Measurements from ENCODE around the gene ATP6V0A1.

ATP6V0A1 gene

GRCh38 chr17:42509409-42509808 lies 50.7 kb downstream of the ATP6V0A1 start:
- DNase-seq (ENCODE audit: extremely low read depth, low read depth), result no peak
- no peak for TF ChIP-seq CTCF (IDR thresholded peaks at IDR 0.05; ENCODE audit: low read depth, low read length)

GRCh38 chr17:42509841-42510240 lies 51.2 kb downstream of the ATP6V0A1 start:
- no peak for TF ChIP-seq CTCF (IDR thresholded peaks at IDR 0.05; ENCODE audit: low read depth, low read length)

GRCh38 chr17:42512246-42512645 lies 53.6 kb downstream of the ATP6V0A1 start:
- TF ChIP-seq CTCF (IDR thresholded peaks at IDR 0.05; ENCODE audit: low read depth, low read length), result no peak
- DNase-seq (ENCODE audit: extremely low read depth, low read depth), result no peak

More at GRCh38 chr17:42509841-42510240, 51.2 kb downstream of the ATP6V0A1 start:
- no peak for DNase-seq (ENCODE audit: extremely low read depth, low read depth)

GRCh38 chr17:42512733-42513251 lies 54.1 kb downstream of the ATP6V0A1 start:
- TF ChIP-seq CTCF (IDR thresholded peaks at IDR 0.05; ENCODE audit: low read depth, low read length), result no peak
- DNase-seq (ENCODE audit: extremely low read depth, low read depth), result no peak

- DNase-seq (ENCODE audit: extremely low read depth, low read depth), result no peak
Observed at GRCh38 chr17:42513686-42514085, 55.0 kb downstream of the ATP6V0A1 start.

GRCh38 chr17:42514279-42514678 lies 55.6 kb downstream of the ATP6V0A1 start:
- TF ChIP-seq CTCF (IDR thresholded peaks at IDR 0.05; ENCODE audit: low read depth, low read length), result no peak
- DNase-seq (ENCODE audit: extremely low read depth, low read depth), result no peak

More at GRCh38 chr17:42513686-42514085, 55.0 kb downstream of the ATP6V0A1 start:
- TF ChIP-seq CTCF (IDR thresholded peaks at IDR 0.05; ENCODE audit: low read depth, low read length), result no peak

GRCh38 chr17:42514867-42515266 lies 56.2 kb downstream of the ATP6V0A1 start:
- TF ChIP-seq CTCF (IDR thresholded peaks at IDR 0.05; ENCODE audit: low read depth, low read length), result no peak
- no peak for DNase-seq (ENCODE audit: extremely low read depth, low read depth)
